ENCODE data around the gene TNFRSF6B. TPM values are rescaled to one million over a fixed set of nuclear protein-coding genes. Genes with fewer than 3 reads are reported as not detected.

The TNFRSF6B gene
- total RNA-seq, 1 donor from 2014 or later = not detected

DNA sequence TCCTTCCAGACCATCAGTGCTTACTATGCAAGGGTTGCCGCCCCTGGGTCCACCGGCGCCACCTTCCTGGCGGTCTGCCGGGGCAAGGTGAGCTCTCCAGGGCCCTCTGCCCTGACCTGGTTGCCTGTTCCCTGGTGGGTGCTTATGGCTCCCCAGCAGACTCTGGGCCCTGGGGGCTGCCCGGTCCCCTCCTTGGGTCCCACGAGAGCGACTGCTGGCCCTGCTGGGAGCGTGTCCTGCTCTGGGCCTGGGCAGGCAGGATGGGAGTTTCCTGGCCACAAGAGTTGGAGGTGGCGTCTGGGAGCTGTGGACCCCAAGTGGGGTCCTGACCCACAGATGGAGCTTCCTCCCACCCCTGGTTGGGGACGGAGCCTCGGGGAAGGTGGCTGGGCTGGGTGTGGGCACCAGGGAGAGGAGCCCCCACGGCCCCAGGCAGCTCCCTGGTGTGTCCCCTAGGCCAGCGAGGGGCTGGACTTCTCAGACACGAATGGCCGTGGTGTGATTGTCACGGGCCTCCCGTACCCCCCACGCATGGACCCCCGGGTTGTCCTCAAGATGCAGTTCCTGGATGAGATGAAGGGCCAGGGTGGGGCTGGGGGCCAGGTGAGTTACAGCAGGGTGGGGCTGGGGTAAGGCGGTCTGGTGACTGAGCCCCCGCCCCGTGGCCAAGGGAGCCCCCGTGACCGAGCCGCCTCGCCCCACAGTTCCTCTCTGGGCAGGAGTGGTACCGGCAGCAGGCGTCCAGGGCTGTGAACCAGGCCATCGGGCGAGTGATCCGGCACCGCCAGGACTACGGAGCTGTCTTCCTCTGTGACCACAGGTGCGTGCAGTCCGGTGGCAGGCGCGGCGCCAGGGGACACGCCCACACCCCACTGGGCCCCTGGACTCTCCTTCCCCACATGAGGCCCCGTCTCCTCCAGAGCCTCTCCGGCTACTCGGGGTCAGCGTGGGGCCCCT is 7.1 kb upstream of the TNFRSF6B start:
- TF ChIP-seq, protein P1, sequence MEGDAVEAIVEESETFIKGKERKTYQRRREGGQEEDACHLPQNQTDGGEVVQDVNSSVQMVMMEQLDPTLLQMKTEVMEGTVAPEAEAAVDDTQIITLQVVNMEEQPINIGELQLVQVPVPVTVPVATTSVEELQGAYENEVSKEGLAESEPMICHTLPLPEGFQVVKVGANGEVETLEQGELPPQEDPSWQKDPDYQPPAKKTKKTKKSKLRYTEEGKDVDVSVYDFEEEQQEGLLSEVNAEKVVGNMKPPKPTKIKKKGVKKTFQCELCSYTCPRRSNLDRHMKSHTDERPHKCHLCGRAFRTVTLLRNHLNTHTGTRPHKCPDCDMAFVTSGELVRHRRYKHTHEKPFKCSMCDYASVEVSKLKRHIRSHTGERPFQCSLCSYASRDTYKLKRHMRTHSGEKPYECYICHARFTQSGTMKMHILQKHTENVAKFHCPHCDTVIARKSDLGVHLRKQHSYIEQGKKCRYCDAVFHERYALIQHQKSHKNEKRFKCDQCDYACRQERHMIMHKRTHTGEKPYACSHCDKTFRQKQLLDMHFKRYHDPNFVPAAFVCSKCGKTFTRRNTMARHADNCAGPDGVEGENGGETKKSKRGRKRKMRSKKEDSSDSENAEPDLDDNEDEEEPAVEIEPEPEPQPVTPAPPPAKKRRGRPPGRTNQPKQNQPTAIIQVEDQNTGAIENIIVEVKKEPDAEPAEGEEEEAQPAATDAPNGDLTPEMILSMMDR (IDR thresholded peaks at IDR 0.05; ENCODE audit: unreplicated experiment) = no peak
- Mint-ChIP-seq H3K36me3 (peaks cover 7% of the 10 kb centered on the region), H3K27me3 (ENCODE audit: low read depth) (no peaks in the 10 kb centered on the region), H3K27ac (no peak overlapping the region), H3K9me3 (no peaks in the 10 kb centered on the region), H3K4me3 (no peak overlapping the region), H3K4me1 (no peaks in the 10 kb centered on the region)
- no peak for DNase-seq (ENCODE audit: low spot score in 2 of 2, unreplicated experiment in 2 of 2)

- H3K27ac Mint-ChIP-seq = no peak overlapping the region
- H3K36me3 Mint-ChIP-seq = peaks cover 7% of the 10 kb centered on the region
- H3K27me3 Mint-ChIP-seq (ENCODE audit: low read depth) = no peaks in the 10 kb centered on the region
- no peak for DNase-seq (ENCODE audit: low spot score in 2 of 2, unreplicated experiment in 2 of 2)
- no peak overlapping the region for H3K4me3 Mint-ChIP-seq
- H3K9me3 Mint-ChIP-seq = no peaks in the 10 kb centered on the region
- H3K4me1 Mint-ChIP-seq = no peaks in the 10 kb centered on the region
- TF ChIP-seq, protein P1 (IDR thresholded peaks at IDR 0.05; ENCODE audit: unreplicated experiment) = no peak
Measured at GRCh38 chr20:63690003-63690897, 6.2 kb upstream of the TNFRSF6B start.

GRCh38 chr20:63690898-63691710 is 5.3 kb upstream of the TNFRSF6B start:
- Mint-ChIP-seq H3K27me3 (ENCODE audit: low read depth) (no peaks in the 10 kb centered on the region), H3K9me3 (no peaks in the 10 kb centered on the region), H3K4me1 (no peaks in the 10 kb centered on the region), H3K27ac (no peak overlapping the region), H3K4me3 (no peak overlapping the region), H3K36me3 (peaks cover 7% of the 10 kb centered on the region)
- TF ChIP-seq, protein P1 (IDR thresholded peaks at IDR 0.05; ENCODE audit: unreplicated experiment) = no peak
- DNase-seq (ENCODE audit: low spot score in 2 of 2, unreplicated experiment in 2 of 2) = no peak

DNA sequence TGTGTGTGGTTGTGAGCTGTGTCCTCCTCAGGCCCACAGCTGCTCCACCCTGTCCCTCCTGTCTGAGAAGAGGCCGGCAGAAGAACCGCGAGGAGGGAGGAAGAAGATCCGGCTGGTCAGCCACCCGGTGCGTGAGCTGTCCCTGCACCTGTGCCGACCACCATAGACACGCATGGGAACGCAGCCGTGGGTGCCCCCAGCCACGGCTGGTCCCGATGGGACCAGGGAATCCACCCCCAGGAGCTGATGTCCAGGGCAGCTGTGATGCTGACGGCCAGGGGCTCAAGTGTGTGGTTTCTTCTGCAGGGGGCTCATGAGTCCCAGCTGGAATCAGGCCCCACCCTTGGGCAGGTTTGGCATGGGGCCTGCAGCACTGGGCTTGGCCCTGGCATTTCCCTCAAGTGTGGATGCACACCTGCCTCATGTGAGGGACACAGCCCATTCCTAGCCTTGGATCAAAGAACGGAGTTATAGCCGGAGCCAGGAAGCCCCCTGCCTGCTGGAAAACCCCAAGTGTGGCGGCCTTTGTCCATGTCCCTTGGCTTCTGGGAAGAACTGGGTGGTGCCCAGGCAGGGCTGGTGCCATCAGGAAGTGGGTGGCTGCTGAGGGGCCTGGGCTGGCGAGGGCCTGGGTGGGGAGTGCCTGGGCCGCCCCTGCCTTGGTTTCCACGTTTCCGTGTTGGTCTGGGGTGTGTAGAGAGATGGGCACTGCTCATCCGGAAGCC is 4.6 kb upstream of the TNFRSF6B start:
- Mint-ChIP-seq H3K9me3 (no peaks in the 10 kb centered on the region), H3K27me3 (ENCODE audit: low read depth) (no peaks in the 10 kb centered on the region), H3K27ac (no peak overlapping the region), H3K36me3 (peaks cover 7% of the 10 kb centered on the region), H3K4me3 (no peak overlapping the region), H3K4me1 (no peaks in the 10 kb centered on the region)
- TF ChIP-seq, protein P1 (IDR thresholded peaks at IDR 0.05; ENCODE audit: unreplicated experiment) = no peak
- no peak for DNase-seq (ENCODE audit: low spot score in 2 of 2, unreplicated experiment in 2 of 2)

All from mesothelial cell of epicardium (in vitro differentiated cells).